Brain microvascular endothelial cell (primary cell): ENCODE measurements around the gene GASK1B.

Experiments used
- DNase-seq: peaks from one replicate; pipeline ENCODE4 v3.0.0-alpha.2; 2020
- H3K27ac ChIP-seq: fragments of 250-450 bp; sonication (Bioruptor Pico); 2 replicates; pipeline ENCODE4 v1.5.1; 2020; ENCODE audit warnings: mild to moderate bottlenecking, moderate library complexity
- H3K27me3 ChIP-seq: fragments of 250-450 bp; sonication (Bioruptor Pico); replicated peaks from 2 replicates; pipeline ENCODE4 v1.5.1; 2020; ENCODE audit warnings: mild to moderate bottlenecking
- H3K36me3 ChIP-seq: fragments of 250-450 bp; sonication (Bioruptor Pico); replicated peaks from 2 replicates; pipeline ENCODE4 v1.5.1; 2020; ENCODE audit warnings: mild to moderate bottlenecking
- H3K4me3 ChIP-seq: 2 replicates; pipeline ENCODE4 v1.5.1; 2011; ENCODE audit warnings: low read depth, mild to moderate bottlenecking, control low read depth, low read length, moderate library complexity
- CTCF ChIP-seq: IDR thresholded peaks from 2 replicates; pipeline ENCODE4 v1.5.1; 2011; ENCODE audit warnings: low read depth, mild to moderate bottlenecking, moderate library complexity, low read length, control low read depth, inconsistent platforms; ENCODE audit errors: missing control alignments
- in situ Hi-C: cut with HindIII; loops from 2 replicates; pipeline ENCODE4 v1.10.0; 2017; ENCODE audit warnings: low sequenced_read_pairs, low pct_ligation_motif_present

Gene GASK1B

GRCh38 chr4:158157412-158157811, 15.4 kb downstream of the GASK1B start:
- in situ Hi-C loops, result no loop called here
- no peak overlapping the region for H3K27ac ChIP-seq
- H3K4me3 ChIP-seq, result no peak overlapping the region
- no peaks in the 10 kb centered on the region for H3K36me3 ChIP-seq
- DNase-seq, result no peak
- no peaks in the 10 kb centered on the region for H3K27me3 ChIP-seq
- TF ChIP-seq CTCF, result no peak

- no peak overlapping the region for H3K4me3 ChIP-seq
- no peaks in the 10 kb centered on the region for H3K27me3 ChIP-seq
- no peak for TF ChIP-seq CTCF
- in situ Hi-C loops, result no loop called here
- H3K36me3 ChIP-seq, result no peaks in the 10 kb centered on the region
- no peak for DNase-seq
- H3K27ac ChIP-seq, result no peak overlapping the region
Observed at GRCh38 chr4:158155656-158156356, 17.0 kb downstream of the GASK1B start.

- Histone ChIP-seq H3K36me3 (no peaks in the 10 kb centered on the region), H3K4me3 (no peak overlapping the region), H3K27ac (no peak overlapping the region), H3K27me3 (no peaks in the 10 kb centered on the region)
- in situ Hi-C loops, result no loop called here
- TF ChIP-seq CTCF, result no peak
- no peak for DNase-seq
Observed at GRCh38 chr4:158147151-158147550, 25.7 kb downstream of the GASK1B start.

- no peaks in the 10 kb centered on the region for H3K27me3 ChIP-seq
- no peak overlapping the region for H3K4me3 ChIP-seq
- H3K27ac ChIP-seq, result no peak overlapping the region
- no peaks in the 10 kb centered on the region for H3K36me3 ChIP-seq
- DNase-seq, result no peak
- in situ Hi-C loops, result no loop called here
- TF ChIP-seq CTCF, result no peak
Observed at GRCh38 chr4:158146736-158147135, 26.1 kb downstream of the GASK1B start.

- no peak overlapping the region for H3K27ac ChIP-seq
Observed at GRCh38 chr4:158139086-158139485, 33.7 kb downstream of the GASK1B start.

More at GRCh38 chr4:158139086-158139485, 33.7 kb downstream of the GASK1B start:
- Histone ChIP-seq H3K27me3 (no peaks in the 10 kb centered on the region), H3K36me3 (no peaks in the 10 kb centered on the region), H3K4me3 (no peak overlapping the region)
- TF ChIP-seq CTCF, result no peak
- in situ Hi-C loops, result no loop called here
- DNase-seq, result no peak
